Trophoblast cell (in vitro differentiated cells and primary cell): ENCODE results near the gene CTXN2.

Source experiments
- DNase-seq, 2 donors: peaks; one replicate each; pipeline ENCODE4 v3.0.0-alpha.2; 2016
- H2AFZ ChIP-seq: 2 replicates; pipeline ENCODE4 v1.6.1; 2013; ENCODE audit warnings: low read length, moderate library complexity, mild to moderate bottlenecking; ENCODE audit not compliant: insufficient read depth, poor library complexity
- H2AK5ac ChIP-seq: 2 replicates; pipeline ENCODE4 v1.6.1; 2013; ENCODE audit warnings: mild to moderate bottlenecking, low read length
- H2BK120ac ChIP-seq: 2 replicates; pipeline ENCODE4 v1.6.1; 2013; ENCODE audit warnings: low read length, mild to moderate bottlenecking, moderate library complexity; ENCODE audit not compliant: insufficient read depth, poor library complexity
- H2BK12ac ChIP-seq: 2 replicates; pipeline ENCODE4 v1.6.1; 2013; ENCODE audit warnings: mild to moderate bottlenecking, low read length, moderate library complexity
- H2BK5ac ChIP-seq: 2 replicates; pipeline ENCODE4 v1.6.1; 2013; ENCODE audit warnings: low read length, low read depth, moderate library complexity, mild to moderate bottlenecking; ENCODE audit not compliant: poor library complexity
- H3K14ac ChIP-seq: 2 replicates; pipeline ENCODE4 v1.6.1; 2013; ENCODE audit warnings: mild to moderate bottlenecking, low read length
- H3K18ac ChIP-seq: 2 replicates; pipeline ENCODE4 v1.6.1; 2013; ENCODE audit warnings: mild to moderate bottlenecking, low read length
- H3K23ac ChIP-seq: 2 replicates; pipeline ENCODE4 v1.6.1; 2013; ENCODE audit warnings: low read length
- H3K27ac ChIP-seq: 2 replicates; pipeline ENCODE4 v1.5.1; 2013; ENCODE audit warnings: low read depth, mild to moderate bottlenecking, inconsistent platforms, low read length, moderate library complexity
- H3K27me3 ChIP-seq: 2 replicates; pipeline ENCODE4 v1.6.1; 2013; ENCODE audit warnings: inconsistent platforms, mild to moderate bottlenecking, low read length, moderate library complexity; ENCODE audit not compliant: insufficient read depth
- H3K36me3 ChIP-seq, 2 experiments: 1 replicate in 1 of 2; 2 replicates in 1 of 2; pipeline ENCODE4 v1.6.1; 2013; ENCODE audit warnings: low read length in 2 of 2, mild to moderate bottlenecking in 2 of 2, moderate library complexity in 1 of 2; ENCODE audit not compliant: insufficient read depth in 2 of 2, control insufficient read depth in 1 of 2
- H3K4ac ChIP-seq: 2 replicates; pipeline ENCODE4 v1.6.1; 2013; ENCODE audit warnings: low read depth, mild to moderate bottlenecking, low read length, moderate library complexity
- H3K4me1 ChIP-seq, 2 experiments: 1 replicate in 1 of 2; 2 replicates in 1 of 2; pipeline ENCODE4 v1.6.1; 2013; ENCODE audit warnings: low read length in 2 of 2, mild to moderate bottlenecking in 2 of 2, moderate library complexity in 1 of 2; ENCODE audit not compliant: insufficient read depth in 2 of 2, control insufficient read depth in 1 of 2
- H3K4me2 ChIP-seq: 2 replicates; pipeline ENCODE4 v1.6.1; 2013; ENCODE audit warnings: inconsistent platforms, mild to moderate bottlenecking, low read length, moderate library complexity
- H3K4me3 ChIP-seq: 2 replicates; pipeline ENCODE4 v1.5.1; 2013; ENCODE audit warnings: mild to moderate bottlenecking, low read depth, low read length, inconsistent platforms
- H3K79me1 ChIP-seq: one replicate; pipeline ENCODE4 v1.6.1; 2013; ENCODE audit warnings: low read length
- H3K79me2 ChIP-seq: 2 replicates; pipeline ENCODE4 v1.6.1; 2013; ENCODE audit warnings: low read length, mild to moderate bottlenecking; ENCODE audit not compliant: control insufficient read depth, insufficient read depth, poor library complexity
- H3K9ac ChIP-seq: 2 replicates; pipeline ENCODE4 v1.6.1; 2013; ENCODE audit warnings: mild to moderate bottlenecking, low read length
- H3K9me3 ChIP-seq: 2 replicates; pipeline ENCODE4 v1.6.1; 2013; ENCODE audit warnings: low read depth, mild to moderate bottlenecking, control low read depth, inconsistent platforms, low read length; ENCODE audit not compliant: insufficient read depth
- H4K12ac ChIP-seq: 2 replicates; pipeline ENCODE4 v1.6.1; 2013; ENCODE audit warnings: low read depth, mild to moderate bottlenecking, low read length, moderate library complexity
- H4K8ac ChIP-seq: 2 replicates; pipeline ENCODE4 v1.6.1; 2013; ENCODE audit warnings: low read depth, mild to moderate bottlenecking, low read length, moderate library complexity
- H4K91ac ChIP-seq: one replicate; pipeline ENCODE4 v1.6.1; 2013; ENCODE audit warnings: low read depth, mild to moderate bottlenecking, low read length, moderate library complexity
- WGBS: extraction: QIAGEN DNeasy Blood & Tissue Kit; methylation state at CpG from one replicate; pipeline ENCODE4 v1.1.7; 2013; ENCODE audit warnings: missing lambda C conversion rate; ENCODE audit not compliant: insufficient read length, insufficient coverage; ENCODE audit errors: extremely low coverage; 5-methylcytosine and 5-hydroxymethylcytosine counted together

Gene CTXN2

DNA sequence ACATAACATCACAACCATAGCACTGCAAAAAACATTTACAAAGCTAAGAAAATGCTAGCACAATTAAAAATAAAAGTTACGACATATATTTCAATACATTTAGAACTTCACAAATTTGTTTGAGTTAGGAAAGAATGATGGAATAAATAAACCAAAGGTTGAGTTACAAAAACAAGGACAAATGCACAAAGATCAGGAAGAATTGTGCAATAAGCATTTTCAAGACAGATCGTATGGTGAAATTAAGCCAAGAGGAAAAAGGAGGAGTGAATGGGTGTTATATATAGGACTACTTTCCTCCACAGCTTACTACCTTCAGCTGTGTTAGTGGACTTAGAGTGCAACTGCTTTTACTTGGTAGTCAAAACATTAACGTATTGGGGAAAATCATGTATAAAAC, 5.9 kb upstream of the CTXN2 start:
- no peak overlapping the region for H2AK5ac ChIP-seq
- no peaks in the 10 kb centered on the region for H3K79me2 ChIP-seq
- no CpG with 5 or more reads among the region's 3 CpGs for WGBS
- H3K4me1 ChIP-seq: no peaks in the 10 kb centered on the region
- H2AFZ ChIP-seq: no peak overlapping the region
- no peak overlapping the region for H3K4ac ChIP-seq
- H3K27me3 ChIP-seq: no peaks in the 10 kb centered on the region
- H3K14ac ChIP-seq: no peak overlapping the region
- no peaks in the 10 kb centered on the region for H3K36me3 ChIP-seq
- no peak overlapping the region for H3K4me2 ChIP-seq
- no peak overlapping the region for H2BK5ac ChIP-seq
- H4K12ac ChIP-seq: no peak overlapping the region
- H3K4me3 ChIP-seq: no peak overlapping the region
- H3K79me1 ChIP-seq: no peaks in the 10 kb centered on the region
- H3K18ac ChIP-seq: no peak overlapping the region
- DNase-seq: no peak
- no peak overlapping the region for H3K9ac ChIP-seq
- no peak overlapping the region for H4K8ac ChIP-seq
- no peak overlapping the region for H2BK120ac ChIP-seq
- no peak overlapping the region for H4K91ac ChIP-seq
- no peak overlapping the region for H3K27ac ChIP-seq
- no peak overlapping the region for H3K23ac ChIP-seq
- no peaks in the 10 kb centered on the region for H3K9me3 ChIP-seq
- H2BK12ac ChIP-seq: no peak overlapping the region

DNA sequence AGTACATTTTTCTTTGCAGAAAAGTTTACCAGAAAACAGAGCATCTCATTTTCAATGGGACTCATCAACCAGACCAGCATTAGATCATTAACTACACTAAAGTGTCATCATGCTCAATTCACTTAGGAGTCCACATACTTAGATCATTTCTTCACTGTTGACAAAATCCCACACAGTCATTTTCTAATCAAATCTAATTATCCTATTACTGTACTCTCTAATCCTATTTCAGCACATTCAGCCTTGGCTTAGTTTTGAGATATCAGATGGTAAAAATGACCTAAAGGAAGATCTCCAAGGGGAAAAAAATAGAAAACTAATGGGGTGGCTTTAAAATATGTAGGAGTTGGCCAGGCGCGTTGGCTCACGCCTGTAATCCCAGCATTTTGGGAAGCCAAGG, 5.2 kb upstream of the CTXN2 start:
- H3K4ac ChIP-seq: no peak overlapping the region
- H2BK12ac ChIP-seq: no peak overlapping the region
- no peak overlapping the region for H3K18ac ChIP-seq
- no peak overlapping the region for H3K14ac ChIP-seq
- H2BK5ac ChIP-seq: no peak overlapping the region
- H3K79me1 ChIP-seq: no peaks in the 10 kb centered on the region
- no peak overlapping the region for H3K4me2 ChIP-seq
- no peaks in the 10 kb centered on the region for H3K36me3 ChIP-seq
- no peak overlapping the region for H4K12ac ChIP-seq
- DNase-seq: no peak
- H3K27ac ChIP-seq: no peak overlapping the region
- H2AFZ ChIP-seq: no peak overlapping the region
- no peak overlapping the region for H2AK5ac ChIP-seq
- H2BK120ac ChIP-seq: no peak overlapping the region
- H3K9me3 ChIP-seq: no peaks in the 10 kb centered on the region
- no peak overlapping the region for H3K4me3 ChIP-seq
- no peaks in the 10 kb centered on the region for H3K4me1 ChIP-seq
- no peak overlapping the region for H3K23ac ChIP-seq
- WGBS: no CpG with 5 or more reads among the region's 3 CpGs
- H3K9ac ChIP-seq: no peak overlapping the region
- no peaks in the 10 kb centered on the region for H3K27me3 ChIP-seq
- H3K79me2 ChIP-seq: no peaks in the 10 kb centered on the region
- H4K8ac ChIP-seq: no peak overlapping the region
- no peak overlapping the region for H4K91ac ChIP-seq

DNA sequence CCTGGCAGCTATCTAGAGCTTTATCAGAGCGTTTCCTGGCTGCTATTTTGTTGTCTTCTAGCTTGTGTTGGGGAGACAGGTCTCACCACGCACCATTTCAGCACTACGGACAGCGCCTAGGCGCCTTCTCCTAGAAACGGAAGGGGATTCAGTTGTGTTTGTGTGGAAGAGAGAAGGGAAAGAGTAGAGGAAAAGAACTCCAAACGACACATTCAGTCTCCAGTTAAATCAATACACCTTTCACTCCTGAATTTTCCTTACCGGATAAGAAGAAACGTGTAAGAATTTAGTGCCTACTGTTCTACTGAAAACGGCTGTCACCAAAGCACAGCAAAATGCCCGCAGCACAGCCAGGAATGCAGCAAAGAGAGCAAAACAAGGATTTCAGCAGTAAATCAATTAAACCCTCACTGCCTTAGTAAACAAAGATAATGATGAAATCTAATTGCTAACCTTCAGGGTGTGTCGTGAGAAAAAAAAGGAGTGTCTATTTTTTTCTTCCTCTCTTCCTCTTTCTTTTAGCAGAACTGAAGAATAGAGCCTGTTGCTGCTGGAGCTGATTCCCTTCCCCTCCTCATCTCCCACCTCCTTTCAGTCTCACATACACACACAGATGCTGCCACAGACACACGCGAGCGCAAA, 412 bp upstream of the CTXN2 start:
- H3K9ac ChIP-seq: no peak overlapping the region
- H3K18ac ChIP-seq: no peak overlapping the region
- no peak overlapping the region for H2BK120ac ChIP-seq
- no peaks in the 10 kb centered on the region for H3K79me1 ChIP-seq
- H3K23ac ChIP-seq: no peak overlapping the region
- no peak overlapping the region for H4K8ac ChIP-seq
- no CpG with 5 or more reads among the region's 15 CpGs for WGBS
- DNase-seq: peak; percentile 27 to 76
- no peak overlapping the region for H3K4me3 ChIP-seq
- H3K36me3 ChIP-seq: no peaks in the 10 kb centered on the region
- no peak overlapping the region for H3K14ac ChIP-seq
- no peak overlapping the region for H2AK5ac ChIP-seq
- H3K4ac ChIP-seq: no peak overlapping the region
- no peaks in the 10 kb centered on the region for H3K27me3 ChIP-seq
- H4K12ac ChIP-seq: no peak overlapping the region
- peak overlapping the region; percentile 43 for H3K4me2 ChIP-seq
- no peak overlapping the region for H2BK5ac ChIP-seq
- H2AFZ ChIP-seq: no peak overlapping the region
- H4K91ac ChIP-seq: no peak overlapping the region
- peaks cover 0 to 4% of the 10 kb centered on the region in 2 experiments for H3K4me1 ChIP-seq
- H3K79me2 ChIP-seq: no peaks in the 10 kb centered on the region
- H2BK12ac ChIP-seq: no peak overlapping the region
- H3K9me3 ChIP-seq: no peaks in the 10 kb centered on the region
- H3K27ac ChIP-seq: no peak overlapping the region

DNA sequence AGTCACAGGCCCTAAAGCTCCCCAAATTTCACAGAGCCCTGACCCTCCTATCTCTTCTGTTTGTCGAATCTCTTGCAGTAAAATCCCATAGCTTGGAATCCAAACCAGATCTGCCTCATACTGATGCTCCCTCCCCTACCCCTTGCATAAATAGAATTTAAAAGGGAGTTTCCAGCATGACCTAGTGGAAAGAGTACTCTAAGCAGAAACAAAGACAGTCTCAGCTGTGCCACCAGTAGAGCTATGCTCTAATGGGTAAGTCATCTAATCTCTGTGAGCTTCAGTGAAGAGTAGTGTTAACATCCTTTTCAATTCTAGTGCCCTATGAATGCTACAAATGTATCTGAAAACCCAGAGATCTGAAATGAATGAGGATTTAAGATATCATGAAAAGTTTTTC, 10.6 kb downstream of the CTXN2 start:
- no peak overlapping the region for H3K9ac ChIP-seq
- H2AFZ ChIP-seq: no peak overlapping the region
- H2BK5ac ChIP-seq: no peak overlapping the region
- no peaks in the 10 kb centered on the region for H3K4me1 ChIP-seq
- no peak overlapping the region for H4K91ac ChIP-seq
- no peaks in the 10 kb centered on the region for H3K36me3 ChIP-seq
- no peak overlapping the region for H2BK120ac ChIP-seq
- no peak overlapping the region for H3K14ac ChIP-seq
- H3K27ac ChIP-seq: no peak overlapping the region
- H3K9me3 ChIP-seq: no peaks in the 10 kb centered on the region
- H2BK12ac ChIP-seq: no peak overlapping the region
- H3K79me2 ChIP-seq: no peaks in the 10 kb centered on the region
- no peak overlapping the region for H3K23ac ChIP-seq
- H2AK5ac ChIP-seq: no peak overlapping the region
- H4K12ac ChIP-seq: no peak overlapping the region
- no peak overlapping the region for H3K4me2 ChIP-seq
- no peak overlapping the region for H4K8ac ChIP-seq
- no peak overlapping the region for H3K18ac ChIP-seq
- H3K4ac ChIP-seq: no peak overlapping the region
- no peaks in the 10 kb centered on the region for H3K79me1 ChIP-seq
- no peaks in the 10 kb centered on the region for H3K27me3 ChIP-seq
- no CpG with 5 or more reads among the region's 1 CpG for WGBS
- DNase-seq: no peak
- H3K4me3 ChIP-seq: no peak overlapping the region
